IPS-NIHi7 (cell line): Measurements from ENCODE around the gene DBNDD1.
"Not testable (repeated sequence)": the region's sequence is repeated elsewhere in the genome, so short reads cannot be mapped to it uniquely, and the experiment has no call there.

Experiments
- DNase-seq: peaks from one replicate; pipeline ENCODE4 v3.0.0; 2012; ENCODE audit warnings: mixed read lengths; ENCODE audit errors: extremely low spot score

Gene DBNDD1

DNA sequence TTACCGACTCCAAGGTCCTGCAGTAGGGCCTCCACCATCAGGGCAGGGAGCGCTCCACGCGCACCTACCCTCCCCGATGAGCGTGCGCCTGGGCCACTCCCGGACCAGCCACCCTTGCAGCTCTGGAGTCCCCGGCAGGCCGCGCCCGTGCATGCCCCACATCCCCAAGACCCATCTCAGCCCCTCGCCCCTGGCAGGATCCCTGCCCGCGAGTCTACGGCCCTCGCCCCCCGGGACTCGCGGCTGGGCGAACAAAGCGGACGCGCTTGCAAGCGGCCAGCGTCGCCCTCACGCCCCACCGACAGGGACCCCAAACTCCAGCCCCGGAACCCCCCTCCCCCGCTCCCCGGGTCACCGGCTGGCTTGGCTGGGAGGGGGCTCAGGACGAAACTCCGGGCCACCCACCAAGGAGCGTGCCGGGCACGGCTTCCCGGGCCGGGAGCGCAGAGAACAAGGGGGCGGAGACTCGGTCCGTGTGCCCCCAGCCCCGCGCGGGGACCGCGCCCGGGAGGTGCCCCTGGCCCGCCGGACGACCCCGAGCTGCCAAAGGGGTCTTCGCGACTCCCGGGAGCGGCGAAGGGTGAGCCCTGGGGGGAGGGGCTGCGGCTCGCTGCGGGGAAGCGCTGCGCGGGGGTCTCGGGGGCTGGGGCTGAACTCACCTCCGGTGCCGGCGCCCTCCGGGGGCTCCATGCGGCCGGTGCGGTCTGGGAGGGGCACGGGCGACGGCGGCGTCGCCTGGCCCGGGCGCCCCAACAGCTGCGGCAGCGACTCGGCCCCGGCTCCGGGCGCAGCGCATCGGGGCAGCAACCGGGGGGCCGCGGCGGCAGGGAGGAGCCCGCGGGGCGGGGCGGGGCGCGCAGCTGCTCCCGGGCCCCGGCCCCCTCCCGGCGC lies at the start of gene DBNDD1:
Gene DBNDD1 (minus strand): TSS at position 805 of the 891 bp plus-strand sequence. CDS start 115 bp downstream, at position 690.
- no peak for DNase-seq

GRCh38 chr16:90061437-90061836 lies 42.2 kb upstream of the DBNDD1 start:
- no peak for DNase-seq

DNA sequence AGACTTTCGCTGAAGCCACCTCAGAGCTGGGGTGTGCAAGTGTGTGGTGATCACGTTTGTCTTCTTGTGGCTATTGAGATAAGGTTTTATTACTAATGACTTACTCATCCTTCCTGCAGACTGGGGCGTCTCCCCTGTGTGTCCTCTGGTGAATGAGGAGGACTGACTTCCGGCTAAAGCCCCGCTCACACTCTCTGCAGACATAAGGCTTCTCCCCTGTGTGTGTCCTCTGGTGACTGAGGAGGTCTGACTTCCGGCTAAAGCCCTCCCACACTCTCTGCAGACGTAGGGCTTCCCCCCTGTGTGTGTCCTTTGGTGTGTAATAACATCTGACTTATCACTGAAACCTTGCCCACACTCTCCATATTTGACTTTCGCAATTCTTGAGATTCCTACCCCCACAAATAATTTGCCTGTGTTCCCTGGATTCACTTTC lies 38.5 kb upstream of the DBNDD1 start:
- DNase-seq, result no peak

DNA sequence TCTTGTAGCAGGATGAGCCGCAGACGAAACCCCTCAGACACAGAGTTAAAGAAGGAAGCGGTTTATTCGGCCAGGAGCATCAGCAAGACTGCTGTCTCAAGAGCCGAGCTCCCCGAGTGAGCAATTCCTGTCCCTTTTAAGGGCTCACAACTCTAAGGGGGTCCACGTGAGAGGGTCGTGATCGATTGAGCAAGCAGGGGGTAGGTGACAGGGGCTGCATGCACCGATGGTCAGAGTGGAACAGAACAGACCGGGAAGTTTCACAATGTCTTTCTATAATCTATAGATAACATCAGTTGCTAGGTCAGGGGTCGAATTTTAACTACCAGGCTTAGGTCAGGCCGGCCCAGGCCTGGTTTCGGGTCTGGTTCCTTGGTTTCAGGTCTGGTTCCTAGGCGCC lies 37.3 kb upstream of the DBNDD1 start:
- not testable (repeated sequence) for DNase-seq

GRCh38 chr16:90055371-90055770 lies 36.1 kb upstream of the DBNDD1 start:
- no peak for DNase-seq

DNA sequence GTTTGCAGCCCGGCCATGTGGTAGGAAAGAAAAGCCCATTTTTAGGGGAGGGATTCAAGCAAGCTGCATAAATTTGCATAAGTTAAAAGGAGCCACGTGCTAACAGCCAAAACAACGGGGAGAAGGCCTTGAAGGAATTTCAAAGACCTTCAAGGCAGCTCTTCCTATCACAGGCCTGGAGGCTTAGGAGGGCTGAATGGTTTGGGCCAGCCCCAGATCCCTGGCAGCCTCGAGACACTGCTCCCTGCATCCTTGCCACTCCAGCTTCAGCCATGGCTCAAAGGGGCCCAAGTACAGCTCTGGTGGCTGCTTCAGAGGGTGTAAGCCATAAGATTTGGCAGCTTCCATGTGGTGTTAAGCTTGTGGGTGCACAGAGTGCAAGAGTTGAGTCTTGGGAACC lies 35.3 kb upstream of the DBNDD1 start:
- DNase-seq, result no peak

GRCh38 chr16:90053902-90054500 lies 34.7 kb upstream of the DBNDD1 start:
- no peak for DNase-seq

DNA sequence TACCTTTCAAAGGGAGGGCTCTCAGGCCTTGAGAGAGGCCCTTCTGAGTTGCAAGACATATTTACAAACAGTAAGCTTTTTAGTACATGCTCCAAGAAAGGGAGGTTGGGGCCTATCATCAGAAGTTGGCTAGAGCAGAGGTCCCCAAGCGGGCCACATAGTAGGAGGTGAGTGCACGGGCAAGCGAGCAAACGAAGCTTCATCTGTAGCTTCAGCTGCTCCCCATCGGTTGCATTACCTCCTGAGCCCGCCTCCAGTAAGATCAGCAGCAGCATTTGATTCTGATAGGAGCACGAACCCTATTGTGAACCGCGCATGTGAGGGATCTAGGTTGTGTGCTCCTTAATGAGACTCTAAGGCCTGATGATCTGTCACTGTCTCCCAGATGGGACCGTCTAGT lies 31.7 kb upstream of the DBNDD1 start:
- no peak for DNase-seq

DNA sequence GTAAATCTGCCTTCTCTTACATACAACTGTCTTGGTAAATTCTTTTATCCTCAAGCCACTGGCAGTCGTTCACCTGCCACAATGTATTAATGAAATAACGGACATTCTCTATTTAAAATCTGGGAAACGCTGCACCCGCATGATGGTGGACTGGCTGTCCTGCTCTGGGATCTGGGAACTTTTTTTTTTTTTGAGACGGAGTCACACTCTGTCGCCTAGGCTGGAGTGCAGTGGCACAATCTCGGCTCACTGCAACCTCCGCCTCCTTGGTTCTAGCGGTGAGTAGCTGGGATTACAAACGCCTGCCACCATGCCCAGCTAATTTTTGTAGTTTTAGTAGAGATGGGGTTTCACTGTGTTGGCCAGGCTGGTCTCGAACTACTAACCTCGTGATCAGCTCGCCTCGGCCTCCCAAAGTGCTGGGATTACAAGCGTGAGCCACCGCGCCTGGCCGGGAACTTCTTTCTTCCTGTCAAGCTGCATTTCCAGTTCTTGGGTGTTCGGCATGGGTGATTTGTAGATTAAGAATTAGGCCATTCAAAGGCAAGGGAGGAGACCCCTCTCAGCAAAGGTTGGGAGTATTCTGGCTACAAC lies 29.6 kb upstream of the DBNDD1 start:
- DNase-seq, result no peak

GRCh38 chr16:90048347-90048722 lies 29.1 kb upstream of the DBNDD1 start:
- no peak for DNase-seq

DNA sequence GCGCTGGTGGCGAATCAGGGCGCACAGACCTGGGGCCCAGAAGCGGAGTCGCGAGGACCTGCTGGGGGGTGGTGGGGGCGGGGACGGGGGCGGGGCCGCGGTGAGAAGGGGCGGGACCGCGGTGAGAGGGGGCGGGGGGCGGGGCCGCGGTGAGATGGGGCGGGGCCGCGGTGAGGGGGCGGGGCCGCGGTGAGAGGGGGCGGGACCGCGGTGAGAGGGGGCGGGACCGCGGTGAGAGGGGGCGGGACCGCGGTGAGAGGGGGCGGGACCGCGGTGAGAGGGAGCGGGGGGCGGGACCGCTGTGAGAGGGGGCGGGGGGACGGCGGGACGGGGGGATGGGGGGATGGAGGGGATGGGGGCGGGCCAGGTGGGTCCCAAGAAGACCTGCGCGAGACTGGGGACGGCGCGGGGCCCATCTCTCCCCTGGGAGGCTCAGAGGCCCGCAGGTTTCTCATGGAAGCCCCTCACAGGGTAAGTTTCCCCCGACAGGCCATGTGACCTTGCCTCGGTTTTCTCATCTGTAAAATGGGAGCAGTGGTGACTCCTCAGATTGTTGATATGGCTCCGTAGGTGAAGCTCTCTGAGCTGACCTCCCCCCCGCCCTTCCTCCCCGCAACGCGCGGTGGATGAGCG lies 28.6 kb upstream of the DBNDD1 start:
- peak; percentile 65 for DNase-seq

- no peak for DNase-seq
Observed at GRCh38 chr16:90046971-90047713, 27.9 kb upstream of the DBNDD1 start.

DNA sequence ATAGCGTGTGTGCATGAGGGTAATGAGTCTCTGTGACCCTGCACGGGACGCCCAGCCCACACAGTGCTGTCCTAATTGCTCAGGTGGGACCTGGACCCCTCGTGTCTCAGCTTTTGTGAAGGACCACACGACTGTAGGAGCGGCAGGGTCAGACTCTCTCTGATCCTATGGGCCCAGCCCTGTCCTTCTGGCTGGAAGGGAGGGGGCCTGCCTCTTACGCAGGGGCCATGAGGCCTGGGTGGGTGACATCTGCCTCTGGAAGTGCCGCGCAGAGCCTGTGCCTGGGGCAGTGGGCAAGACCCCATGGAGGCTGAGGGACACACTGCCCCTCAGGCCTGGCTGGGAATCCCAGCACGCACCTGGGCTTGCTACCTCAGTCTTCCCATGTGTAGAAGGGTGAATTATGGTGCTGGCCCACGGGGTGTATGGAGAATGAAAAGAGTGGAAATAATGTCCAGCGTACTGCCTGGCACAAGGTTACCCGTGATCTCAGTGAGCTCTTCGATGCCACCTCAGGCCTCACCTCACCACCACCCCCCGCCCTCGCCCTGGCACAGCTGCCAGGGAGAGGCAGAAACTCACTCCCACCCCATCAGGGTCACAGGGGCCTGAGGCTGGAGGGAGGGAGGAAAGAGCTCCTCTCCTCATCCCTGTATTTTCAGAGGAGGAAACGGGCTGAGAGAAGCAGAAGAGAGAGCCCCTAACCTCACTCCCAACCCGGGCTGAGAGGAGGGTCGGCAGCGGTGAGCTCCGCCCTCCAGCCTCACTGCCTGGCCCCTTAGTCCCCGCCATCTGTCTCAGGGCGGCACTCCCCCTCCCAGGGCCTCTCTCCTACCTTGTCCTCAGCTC lies 27.1 kb upstream of the DBNDD1 start:
- DNase-seq, result peak; percentile 94

GRCh38 chr16:90044111-90044551 lies 24.9 kb upstream of the DBNDD1 start:
- DNase-seq, result no peak

GRCh38 chr16:90043526-90043925 lies 24.3 kb upstream of the DBNDD1 start:
- DNase-seq, result no peak

DNA sequence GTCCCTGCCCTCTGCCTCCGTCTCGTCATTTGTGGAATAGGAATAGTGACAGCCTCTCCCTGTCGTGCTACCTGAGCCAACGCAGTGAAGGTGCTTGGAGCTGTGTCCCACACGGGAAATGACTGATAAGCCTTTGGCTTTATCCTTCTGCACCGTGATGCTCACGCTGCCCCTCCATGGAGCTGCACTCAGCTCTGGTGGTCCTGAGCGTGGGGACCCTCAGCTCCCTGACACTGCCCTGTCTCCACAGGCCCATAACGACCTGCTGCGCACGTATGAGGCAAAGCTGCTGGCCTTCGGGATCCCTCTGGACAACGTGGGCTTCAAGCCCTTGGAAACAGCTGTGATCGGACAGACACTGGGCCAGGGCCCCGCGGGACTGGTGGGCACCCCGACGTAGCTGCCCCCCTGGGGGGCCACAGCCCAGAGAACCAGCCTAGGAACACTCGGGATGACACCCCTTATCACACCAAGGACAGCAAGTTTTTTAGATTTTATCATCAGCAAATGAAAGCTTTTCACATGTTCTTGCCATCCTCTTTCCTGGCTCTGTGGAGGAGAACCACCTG lies 23.8 kb upstream of the DBNDD1 start:
- no peak for DNase-seq

DNA sequence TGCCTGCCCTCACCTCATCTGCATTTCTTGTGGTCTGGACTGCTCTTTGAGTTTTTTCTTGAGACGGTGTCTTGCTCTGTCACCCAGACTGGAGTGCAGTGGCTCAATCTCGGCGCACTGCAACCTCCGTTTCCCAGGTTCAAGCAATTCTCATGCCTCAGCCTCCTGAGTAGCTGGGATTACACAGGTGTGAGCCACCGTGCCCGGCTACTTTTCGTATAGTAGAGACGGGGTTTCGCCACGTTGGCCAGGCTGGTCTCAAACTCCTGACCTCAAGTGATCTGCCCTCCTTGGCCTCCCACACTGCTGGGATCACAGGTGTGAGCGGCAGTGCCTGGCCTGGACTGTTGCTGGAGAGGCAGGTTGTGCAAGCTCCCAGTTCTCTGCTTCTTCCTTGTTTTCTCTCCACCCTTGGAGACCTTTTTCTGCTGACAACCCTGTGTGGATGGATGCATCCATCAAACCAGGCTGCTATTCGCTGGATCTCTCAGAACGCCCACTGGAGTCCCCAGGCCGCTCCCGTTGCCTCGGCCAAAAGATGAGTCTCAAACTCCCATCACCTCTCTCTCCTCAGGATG lies 22.7 kb upstream of the DBNDD1 start:
- no peak for DNase-seq

- DNase-seq, result no peak
Observed at GRCh38 chr16:90040152-90041023, 21.1 kb upstream of the DBNDD1 start.

- DNase-seq, result no peak
Observed at GRCh38 chr16:90037276-90037675, 18.0 kb upstream of the DBNDD1 start.
